ENCODE measurements around the gene ROBO1.

The ROBO1 gene

DNA sequence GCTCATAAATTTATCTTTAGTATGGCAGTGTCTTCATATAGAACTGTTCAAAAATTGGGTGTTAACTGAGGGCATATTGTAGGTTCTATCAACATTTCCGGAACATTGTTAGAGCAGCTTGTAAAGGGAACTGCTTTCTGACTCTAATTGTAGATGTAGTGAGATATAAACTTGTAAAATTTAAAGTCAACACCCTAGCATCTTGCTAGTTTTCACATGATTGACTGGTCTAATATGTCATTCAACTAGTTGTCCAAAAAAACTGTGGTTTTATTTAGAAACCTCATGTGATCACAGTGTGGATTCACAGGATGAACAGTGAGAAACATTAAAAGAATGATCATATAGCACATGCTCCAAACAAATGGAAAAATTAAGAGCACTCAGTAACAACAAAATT is 607.4 kb downstream of the ROBO1 start:
- DNase-seq (ENCODE audit: low read depth) = no peak

DNA sequence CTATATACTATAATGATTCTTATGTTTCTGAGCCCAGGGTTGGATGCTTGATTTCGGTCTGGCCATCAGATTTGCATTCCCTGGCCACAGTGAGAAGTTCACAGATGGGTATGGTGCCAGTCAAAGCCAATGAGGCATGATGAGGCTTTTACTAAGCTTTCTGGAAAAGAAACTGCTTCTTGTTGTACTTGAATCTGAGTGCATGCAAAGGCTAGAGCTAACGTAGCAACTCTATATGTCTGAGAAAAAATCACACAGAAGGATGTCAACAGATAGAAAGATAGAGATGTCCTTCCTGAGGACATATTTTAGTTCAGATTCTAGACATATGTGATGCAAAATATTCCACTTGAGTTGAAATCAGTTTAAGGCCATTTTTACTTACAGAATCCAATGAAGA is 608.1 kb downstream of the ROBO1 start:
- DNase-seq (ENCODE audit: low read depth) = no peak

DNA sequence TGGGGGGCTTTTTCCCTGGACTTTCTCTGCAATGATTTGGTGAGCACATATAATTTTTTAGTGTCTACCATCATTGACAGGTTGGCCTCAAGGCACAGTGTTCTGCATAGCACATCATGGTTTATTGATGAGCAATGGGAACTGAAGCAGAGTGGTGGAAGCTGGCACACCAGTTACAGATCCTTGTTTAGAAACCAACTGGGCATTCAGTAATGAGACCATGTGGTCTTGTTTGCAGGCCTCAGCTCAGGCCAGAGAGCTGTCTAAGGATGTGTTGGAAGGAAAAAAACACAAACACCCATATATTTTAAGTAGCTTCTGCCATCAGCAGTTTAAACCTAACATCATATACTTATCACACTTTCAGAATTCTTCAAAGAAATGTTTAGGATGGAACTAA is 610.6 kb downstream of the ROBO1 start:
- no peak for DNase-seq (ENCODE audit: low read depth)

DNA sequence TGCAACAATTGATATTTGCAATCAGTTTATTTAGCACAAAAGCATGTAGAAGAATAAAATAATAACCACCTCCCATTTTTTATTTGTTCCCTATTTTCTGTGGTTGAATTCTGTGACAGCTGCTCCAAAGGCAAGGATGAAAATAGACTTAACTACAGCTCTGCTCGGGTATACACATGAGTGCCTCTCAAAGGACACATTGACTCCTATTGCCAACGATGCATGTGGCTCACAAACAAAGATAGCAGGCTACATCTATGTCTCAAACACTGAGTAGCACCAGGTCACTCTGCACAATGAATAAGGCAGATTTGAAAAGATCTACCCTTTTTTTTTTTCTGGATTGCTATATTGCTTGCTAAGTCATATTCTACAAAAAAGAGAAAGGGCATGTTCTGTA is 612.9 kb downstream of the ROBO1 start:
- no peak for DNase-seq (ENCODE audit: low read depth)

DNA sequence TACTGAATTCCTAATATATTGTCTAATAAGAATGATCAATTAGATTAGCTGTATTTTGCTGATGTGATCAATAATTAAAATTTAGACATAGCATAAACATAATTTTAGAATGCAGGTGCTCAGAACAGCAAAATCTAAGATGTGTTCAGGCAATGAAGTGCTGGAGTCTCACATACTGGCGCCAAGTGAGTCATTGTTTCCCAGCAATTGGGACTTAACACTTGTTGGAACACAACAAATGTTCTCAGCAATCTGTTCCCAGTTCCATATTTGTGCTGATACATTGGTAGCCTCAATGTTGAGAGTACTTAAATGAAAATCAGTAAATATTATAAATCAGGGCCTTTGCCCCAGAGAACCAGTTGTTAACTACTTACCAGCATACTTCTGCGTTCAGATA is 619.0 kb downstream of the ROBO1 start:
- DNase-seq (ENCODE audit: low read depth) = no peak

DNA sequence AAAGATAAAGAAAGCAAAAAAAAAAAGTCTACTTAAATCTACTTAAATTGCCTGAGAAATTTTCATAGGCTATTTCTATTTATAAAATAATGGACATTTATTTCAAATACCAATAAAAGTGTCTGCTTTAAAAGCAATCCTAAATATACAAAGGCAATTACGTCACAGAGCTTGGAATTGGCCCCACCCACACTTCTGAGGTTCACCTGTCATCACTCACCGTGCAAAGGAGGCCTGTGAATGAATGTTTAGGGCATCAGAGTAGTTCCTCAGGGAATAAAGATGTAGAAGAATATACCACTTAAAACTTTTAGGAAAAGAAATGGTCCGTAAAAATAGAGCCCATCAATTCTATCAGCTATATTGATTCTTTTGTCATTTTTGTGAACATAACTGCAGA is 621.8 kb downstream of the ROBO1 start:
- DNase-seq (ENCODE audit: low read depth) = no peak

DNA sequence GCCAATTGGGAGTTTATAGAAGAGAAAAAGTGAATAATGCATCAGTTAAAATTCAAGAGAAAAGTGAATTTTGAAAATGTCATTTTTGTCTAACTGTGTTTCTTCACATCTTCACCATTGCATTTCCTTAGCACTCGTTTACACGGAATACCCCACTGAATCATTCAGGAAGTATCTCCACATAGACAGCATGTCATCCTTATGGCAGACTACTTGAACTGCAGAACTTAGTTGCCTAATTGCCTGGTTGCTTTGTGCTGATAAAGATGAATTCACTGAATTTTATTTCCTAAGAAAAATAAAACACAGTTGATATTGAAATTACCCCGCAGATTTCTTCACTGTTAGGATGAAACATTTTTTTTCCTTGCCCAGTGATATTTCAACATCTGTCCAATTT is 627.1 kb downstream of the ROBO1 start:
- DNase-seq (ENCODE audit: low read depth) = no peak

DNA sequence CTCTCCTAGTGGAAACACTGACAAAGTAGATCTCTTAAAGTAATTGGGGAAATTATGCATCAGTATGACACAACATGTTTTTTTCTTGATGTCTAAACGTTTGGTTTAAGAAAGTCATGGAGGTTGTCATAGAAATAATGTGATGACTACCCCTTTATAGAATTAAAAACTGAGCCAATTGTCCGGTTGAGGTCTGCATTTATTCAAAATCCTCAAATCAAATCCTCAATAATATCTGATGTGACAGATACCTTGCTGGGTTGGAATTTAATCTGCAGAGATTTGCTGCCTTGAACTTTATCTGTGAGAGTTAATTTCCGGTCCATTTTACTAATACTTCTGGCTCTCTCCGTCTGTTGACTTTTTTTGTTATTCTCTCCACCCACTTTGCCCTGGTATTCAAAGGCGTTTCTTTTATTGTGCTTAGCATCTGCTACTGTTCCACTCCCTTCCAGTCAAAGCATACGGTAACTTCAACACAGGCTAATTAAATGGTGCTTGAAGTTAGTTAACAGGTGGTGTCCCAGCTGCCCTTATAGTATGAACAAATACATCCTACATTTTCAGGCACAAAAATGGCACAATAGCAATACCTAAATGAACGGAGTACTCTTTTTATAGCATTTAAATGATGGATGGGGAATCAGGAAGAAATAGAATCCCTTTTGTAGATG is 628.3 kb downstream of the ROBO1 start:
- DNase-seq (ENCODE audit: low read depth) = no peak

DNA sequence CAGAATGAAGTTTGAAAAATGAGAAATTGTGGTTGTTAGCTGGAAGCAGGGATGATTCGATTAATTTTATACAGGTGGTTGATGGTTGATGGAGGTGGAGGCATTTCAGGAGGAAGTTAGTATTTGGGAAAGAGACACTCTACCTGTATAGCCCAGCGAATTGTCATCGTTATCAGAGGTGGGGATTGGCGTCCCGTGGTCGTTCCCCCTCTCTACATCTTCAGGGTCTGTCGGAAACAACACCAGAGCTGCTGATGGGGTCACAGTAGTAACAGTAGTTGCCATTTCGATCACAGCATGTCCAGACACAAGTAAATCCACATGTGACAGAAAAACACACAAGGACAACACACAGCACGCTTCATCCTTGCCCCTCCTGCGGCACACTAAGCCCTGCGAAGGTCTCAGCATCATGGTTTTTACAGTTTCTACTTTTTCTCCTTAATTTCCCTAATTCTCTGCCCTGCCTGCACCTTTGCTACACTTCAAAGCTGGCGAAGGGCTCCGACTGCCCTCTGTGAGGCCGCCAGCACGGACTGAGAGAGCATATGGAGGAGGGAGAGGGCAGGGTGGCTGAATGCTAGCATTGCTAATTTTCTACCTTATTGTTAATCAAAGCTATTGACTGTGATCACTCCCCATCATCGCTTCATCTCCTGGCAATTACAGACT is 642.3 kb downstream of the ROBO1 start:
- DNase-seq (ENCODE audit: low read depth) = no peak

DNA sequence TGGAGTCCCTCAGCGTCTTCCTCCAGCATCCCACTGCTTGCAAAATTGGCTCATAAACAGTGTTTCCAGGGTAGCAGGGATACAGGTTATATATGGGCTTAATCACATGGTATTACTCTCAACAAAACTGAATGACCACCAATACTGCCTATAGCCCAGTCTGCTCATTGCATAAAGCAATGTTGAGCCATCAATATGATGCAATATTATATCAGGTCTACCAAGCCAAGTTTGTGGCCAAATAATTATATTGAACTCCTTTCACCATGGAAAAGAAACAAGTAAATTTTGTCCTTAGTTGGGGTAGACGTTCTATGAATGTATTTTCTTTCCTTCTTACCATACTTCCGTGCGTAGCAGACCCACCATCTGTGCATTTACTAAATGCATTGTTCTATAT is 652.3 kb downstream of the ROBO1 start:
- no peak for DNase-seq (ENCODE audit: low read depth)

DNA sequence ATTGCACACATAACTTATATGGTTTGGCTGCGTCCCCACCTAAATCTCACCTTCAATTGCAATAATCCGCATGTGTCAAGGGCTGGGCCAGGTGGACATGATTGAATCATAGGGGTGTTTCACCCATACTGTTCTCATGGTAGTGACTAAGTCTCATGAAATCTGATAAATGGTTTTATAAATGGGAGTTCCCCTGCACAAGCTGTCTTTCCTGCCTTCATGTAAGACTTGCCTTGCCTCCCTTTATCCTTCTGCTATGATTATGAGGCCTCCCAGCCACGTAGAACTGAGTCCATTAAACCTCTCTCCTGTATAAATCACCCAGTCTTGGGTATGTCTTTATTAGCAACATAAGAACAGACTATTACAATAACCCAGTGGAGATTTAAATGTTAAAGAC is 653.9 kb downstream of the ROBO1 start:
- DNase-seq (ENCODE audit: low read depth) = no peak

DNA sequence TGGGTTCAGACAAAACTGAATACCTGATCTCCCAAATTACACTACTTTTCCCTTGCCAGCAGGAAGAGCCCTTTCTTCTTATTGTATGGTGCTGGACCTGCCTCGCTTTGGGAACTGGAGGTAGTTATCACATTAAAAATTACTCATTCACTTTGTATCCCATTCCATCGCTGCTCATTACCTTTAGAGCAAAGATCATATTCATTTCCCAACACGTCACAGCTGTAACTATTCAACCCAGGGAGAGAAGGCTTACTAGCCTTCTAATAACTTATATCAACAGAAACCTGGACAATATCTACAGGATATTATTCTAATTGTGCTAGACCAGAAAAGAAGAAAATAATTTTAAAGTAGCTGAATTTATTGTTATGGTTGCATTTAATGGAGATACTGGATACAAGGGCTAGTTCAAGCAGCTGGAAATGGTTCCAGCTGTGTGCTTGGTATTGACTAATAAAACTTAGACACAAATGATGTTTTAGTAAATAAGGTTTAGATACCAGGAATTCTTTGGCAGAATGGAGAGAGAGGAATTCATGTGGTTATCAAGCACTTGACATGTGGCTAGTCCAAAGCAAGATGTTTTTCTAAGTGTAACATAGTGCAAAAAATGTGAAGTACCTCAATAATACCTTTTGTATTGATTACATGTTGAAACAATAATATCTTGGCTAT is 656.3 kb downstream of the ROBO1 start:
- DNase-seq (ENCODE audit: low read depth) = no peak

DNA sequence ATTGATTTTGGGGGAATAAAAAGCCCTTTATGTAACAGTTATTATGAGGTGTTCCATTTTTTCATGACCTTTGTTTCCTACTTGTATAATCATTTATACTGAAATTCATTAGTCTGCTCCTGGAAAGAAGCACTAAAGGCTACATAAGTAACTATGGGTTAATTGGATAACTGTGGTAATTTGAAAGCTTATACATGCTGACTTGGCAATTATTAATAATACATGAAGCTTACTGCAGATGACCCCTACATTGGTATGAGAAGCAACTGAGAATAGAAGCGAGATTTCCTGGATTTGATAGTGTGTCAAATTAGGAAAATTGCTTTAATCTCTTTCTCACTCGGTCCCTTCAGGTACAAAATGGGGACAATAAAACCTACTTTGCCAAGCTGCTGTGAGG is 658.0 kb downstream of the ROBO1 start:
- DNase-seq (ENCODE audit: low read depth) = no peak

DNA sequence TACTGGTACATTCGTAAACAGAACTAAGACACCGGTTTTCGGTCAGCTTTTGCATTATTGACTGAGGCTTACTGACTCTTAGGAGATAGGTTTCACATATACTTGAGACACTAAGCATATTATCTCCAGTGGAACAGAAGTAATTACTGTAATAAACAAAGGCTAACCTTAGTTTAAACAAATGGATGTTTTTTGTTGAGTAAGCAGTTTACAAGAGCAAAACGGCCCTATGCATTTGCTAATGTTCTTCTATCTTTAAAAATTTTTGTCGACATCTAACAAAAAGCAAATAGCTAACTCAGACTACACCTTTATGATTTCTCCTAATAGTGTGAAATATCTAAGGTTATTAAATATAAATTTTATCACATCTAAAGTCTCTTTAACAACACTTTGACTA is 664.5 kb downstream of the ROBO1 start:
- no peak for DNase-seq (ENCODE audit: low read depth)

DNA sequence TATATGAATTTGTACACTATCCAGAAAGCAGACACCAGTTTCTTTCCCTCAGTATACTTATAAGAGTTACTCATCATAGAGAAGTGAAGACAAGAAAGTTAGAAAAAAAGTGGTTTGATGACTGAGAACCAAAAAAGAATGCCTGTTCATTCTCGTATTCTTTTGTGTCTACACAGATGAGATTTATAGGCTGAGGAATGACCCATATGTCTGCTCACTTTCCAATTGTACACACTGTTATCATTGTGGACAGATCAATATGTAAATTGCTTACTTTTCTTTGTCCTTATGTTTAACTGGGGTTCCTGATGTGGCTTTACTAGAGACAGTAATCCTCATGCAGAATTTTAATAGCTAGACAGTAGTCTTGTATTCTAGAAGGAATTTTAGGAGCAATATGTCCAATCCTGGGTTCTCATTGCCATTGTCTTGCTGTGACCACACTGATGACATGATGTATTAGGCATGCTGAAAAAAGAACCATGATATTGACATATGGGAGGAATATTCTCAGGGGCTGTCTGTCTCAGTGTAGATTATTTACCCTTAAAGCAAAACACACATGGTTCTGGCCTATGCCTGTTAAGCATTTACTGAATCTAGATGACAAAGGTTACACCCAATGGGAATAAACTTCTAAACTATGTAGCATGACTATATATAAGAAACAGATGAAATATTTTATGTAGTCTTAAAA is 669.7 kb downstream of the ROBO1 start:
- no peak for DNase-seq (ENCODE audit: low read depth)

DNA sequence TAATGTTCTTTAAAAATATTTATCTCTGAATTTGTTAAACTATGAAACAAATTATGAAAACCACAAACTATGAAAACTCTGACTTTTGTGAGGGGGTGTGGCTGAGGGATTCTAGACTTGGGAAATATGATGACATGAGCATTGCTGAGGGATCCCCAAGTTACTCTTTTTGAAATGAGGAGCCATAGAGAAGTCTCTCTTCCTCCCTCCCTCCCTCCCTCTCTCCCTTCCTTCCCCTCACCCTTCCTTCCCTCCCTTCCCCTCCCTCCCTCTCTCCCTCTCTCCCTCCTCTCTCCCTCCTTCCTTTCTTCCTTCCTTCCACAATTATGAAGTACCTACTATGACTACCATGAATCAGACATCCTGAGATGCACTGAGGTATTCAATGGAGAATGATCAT is 673.1 kb downstream of the ROBO1 start:
- DNase-seq (ENCODE audit: low read depth) = no peak

DNA sequence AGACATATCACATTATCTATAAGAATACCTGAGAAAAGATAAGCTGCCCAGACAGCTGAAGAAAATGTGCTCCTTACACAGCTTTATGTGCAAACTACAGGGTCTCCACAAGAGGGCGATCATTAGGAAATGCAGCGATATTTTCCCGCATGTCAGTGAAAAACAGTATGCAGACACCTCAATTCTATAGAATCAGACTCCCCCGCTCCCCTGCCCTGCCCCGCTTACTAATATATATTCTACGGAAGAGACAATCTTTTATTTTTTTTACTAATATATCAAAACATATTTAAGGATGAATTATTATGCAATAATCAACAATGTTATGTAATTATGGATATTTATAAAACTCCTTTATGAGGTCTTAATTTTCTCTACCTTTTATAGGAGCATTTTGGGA is 681.3 kb downstream of the ROBO1 start:
- no peak for DNase-seq (ENCODE audit: low read depth)

DNA sequence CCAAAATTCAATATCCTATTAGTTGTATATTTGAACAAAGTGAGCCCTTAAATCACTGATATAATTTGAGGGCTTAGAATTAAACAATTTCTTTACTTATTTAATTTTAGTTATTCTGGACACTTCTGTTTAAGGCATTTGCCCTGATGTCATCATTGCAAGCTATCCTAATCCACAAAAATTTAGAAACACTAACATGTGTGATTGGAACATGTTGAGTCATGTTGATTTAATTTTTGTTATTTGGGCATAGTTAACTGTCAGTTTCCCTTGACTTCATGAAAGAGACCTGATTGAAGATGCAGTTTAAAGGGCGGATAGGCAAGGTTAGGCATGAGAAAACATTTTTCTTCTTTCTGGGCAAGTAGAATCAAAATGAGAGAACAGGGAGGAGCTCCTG is 682.6 kb downstream of the ROBO1 start:
- DNase-seq (ENCODE audit: low read depth) = no peak

DNA sequence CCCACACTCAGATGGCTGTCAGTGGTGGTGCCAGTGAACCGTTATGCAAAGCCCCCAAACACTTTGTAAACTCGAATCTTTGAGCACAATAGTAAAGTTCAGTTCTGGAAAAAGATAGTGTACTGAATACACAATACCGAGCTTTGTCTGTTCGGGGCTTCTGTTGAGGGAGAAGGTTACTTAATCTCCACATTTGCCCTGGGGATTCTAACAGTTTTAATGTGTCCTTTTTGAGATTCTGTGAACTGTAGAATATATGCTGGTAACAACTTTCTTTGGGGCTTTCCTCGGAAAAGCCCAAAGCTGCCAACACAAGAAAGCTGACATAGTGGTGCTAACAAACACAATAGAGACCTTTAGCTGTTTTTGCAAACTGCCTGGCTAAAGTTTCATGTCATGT is 686.5 kb downstream of the ROBO1 start:
- DNase-seq (ENCODE audit: low read depth) = no peak

DNA sequence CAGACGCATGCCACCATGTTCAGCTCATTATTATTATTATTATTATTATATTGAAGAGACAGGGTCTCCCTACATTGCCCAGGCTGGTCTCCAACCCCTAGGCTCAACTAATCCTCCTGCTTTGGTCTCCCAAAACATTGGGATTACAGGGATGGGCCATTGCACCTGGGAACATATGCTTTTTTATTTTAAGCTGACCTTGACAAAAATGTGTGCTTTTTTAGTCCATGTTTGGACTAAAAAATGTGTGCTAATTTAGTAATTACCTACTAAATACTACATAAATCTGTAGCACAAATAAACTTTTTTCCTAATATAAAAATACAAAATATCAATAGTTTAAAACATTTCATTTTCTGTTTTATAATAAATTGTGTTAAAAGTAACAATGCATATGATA is 693.2 kb downstream of the ROBO1 start:
- DNase-seq (ENCODE audit: low read depth) = no peak

DNA sequence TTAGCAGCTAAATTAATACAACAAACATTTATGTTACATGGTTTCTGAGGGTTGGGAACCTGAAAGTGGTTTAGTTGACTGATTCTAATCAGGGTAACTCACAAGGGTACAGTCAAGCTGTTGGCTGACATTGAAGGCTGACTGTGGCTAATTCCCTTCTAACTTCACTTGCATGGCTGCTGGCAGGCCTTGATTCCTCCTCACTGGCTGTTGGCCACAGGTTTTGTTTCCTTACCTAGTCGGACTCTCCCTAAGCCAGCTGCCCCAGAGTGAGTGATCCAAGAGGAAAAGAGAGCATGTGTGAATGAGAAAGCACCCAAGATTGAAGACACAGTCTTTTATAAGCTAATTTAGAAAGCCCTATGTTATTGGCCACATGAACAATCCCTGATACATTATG is 700.1 kb downstream of the ROBO1 start:
- no peak for DNase-seq (ENCODE audit: low read depth)

DNA sequence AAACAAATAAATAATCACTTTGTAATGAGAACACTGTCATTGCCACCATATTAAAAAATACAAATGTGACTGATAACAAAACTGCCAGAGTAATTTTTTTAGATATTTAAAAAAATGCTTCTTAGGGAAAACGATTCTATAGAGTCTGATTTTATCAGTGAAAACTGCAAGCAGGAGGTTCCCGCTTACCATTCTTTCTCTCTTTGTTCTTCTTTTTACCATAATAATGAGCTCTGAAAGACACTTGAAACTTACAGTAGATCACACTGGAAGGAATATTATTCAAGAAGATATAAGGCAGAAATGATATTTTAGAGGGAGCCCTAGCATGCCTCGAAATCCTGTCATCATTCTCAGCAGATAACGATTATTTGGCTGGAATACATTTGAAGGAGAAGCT is 701.3 kb downstream of the ROBO1 start:
- no peak for DNase-seq (ENCODE audit: low read depth)

DNA sequence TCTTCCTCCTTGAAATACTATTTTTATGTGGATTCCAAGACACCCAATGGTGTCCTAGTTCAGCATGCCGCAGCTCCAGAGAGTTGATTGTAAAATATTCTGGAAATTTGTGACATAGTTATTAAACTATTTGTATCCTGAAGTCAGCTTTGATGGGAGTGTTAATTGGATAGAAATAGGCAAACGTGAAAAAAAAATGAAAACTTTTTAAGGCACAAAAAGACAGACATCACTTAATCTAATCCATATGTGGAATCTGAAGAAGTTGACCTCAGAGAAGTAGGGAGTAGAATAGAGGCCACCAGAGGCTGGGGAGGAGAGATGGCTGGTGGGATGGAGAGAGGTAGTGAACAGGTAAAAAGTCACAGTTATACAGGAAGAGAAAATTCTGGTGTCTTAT is 704.2 kb downstream of the ROBO1 start:
- DNase-seq (ENCODE audit: low read depth) = no peak

Measured in stimulated activated CD8-positive, alpha-beta memory T cell treated with anti-CD3 and anti-CD28 coated beads, Interleukin-4, amount 100 ng/mL, for 24 hours (primary cell).